CD4-positive, alpha-beta T cell (primary cell): ENCODE results near the gene PGM1. TPM values are rescaled to one million over a fixed set of nuclear protein-coding genes. Genes with fewer than 3 reads are reported as not detected.

Source experiments
- ATAC-seq: fragments of 200-7000 bp; cut with Tn5 transposase; one replicate; pipeline ENCODE4 v1.10.0; 2022; ENCODE audit warnings: mild to moderate bottlenecking; ENCODE audit not compliant: poor library complexity
- CTCF ChIA-PET: fragments of 350-600 bp; sonication (Branson Sonifier 250); formaldehyde crosslinking; loops from one replicate; lab custom pipeline; 2021; ENCODE audit warnings: antibody characterized with exemption, inconsistent platforms; lab: Charles Lee
- POLR2A ChIA-PET: fragments of 350-600 bp; sonication (Branson Sonifier 250); formaldehyde crosslinking; loops from one replicate; lab custom pipeline; 2021; ENCODE audit warnings: antibody characterized with exemption, inconsistent platforms; lab: Charles Lee
- DNase-seq, 14 experiments: peaks; one replicate each; pipeline ENCODE4 v3.0.0-alpha.2; 2013 to 2020; ENCODE audit warnings: mixed read lengths in 2 of 14
- H3K27ac ChIP-seq, 2 donors: one replicate each; pipeline versions ENCODE4 v1.5.1 to v1.7.0; 2013; ENCODE audit warnings: low read length in 2 of 2, low read depth in 1 of 2, mild to moderate bottlenecking in 1 of 2
- H3K27me3 ChIP-seq, 2 experiments: 1 replicate in 1 of 2; 2 replicates in 1 of 2; pipeline versions ENCODE4 v1.6.1 to v1.7.0; 2013; ENCODE audit warnings: low read length in 2 of 2, control low read depth in 1 of 2, mild to moderate bottlenecking in 1 of 2, moderate library complexity in 1 of 2; ENCODE audit not compliant: insufficient read depth in 2 of 2, control insufficient read depth in 1 of 2
- H3K36me3 ChIP-seq: one replicate; pipeline ENCODE4 v1.6.1; 2013; ENCODE audit warnings: low read length, control low read depth; ENCODE audit not compliant: insufficient read depth
- H3K4me1 ChIP-seq: one replicate; pipeline ENCODE4 v1.6.1; 2013; ENCODE audit warnings: low read length, control low read depth; ENCODE audit not compliant: insufficient read depth
- H3K4me3 ChIP-seq: one replicate; pipeline ENCODE4 v1.5.1; 2013; ENCODE audit warnings: mild to moderate bottlenecking, low read length, moderate library complexity
- H3K9me3 ChIP-seq, 2 experiments: 1 replicate in 1 of 2; 2 replicates in 1 of 2; pipeline versions ENCODE4 v1.6.1 to v1.7.0; 2013; ENCODE audit warnings: low read length in 2 of 2, mild to moderate bottlenecking in 2 of 2, control low read depth in 1 of 2, moderate library complexity in 1 of 2; ENCODE audit not compliant: control insufficient read depth in 1 of 2, insufficient read depth in 1 of 2
- H3K27ac Mint-ChIP-seq: one replicate; pipeline ENCODE4 v1.8.0; 2020; ENCODE audit warnings: mixed read lengths
- H3K27me3 Mint-ChIP-seq: one replicate; pipeline ENCODE4 v1.8.0; 2021; ENCODE audit warnings: mixed read lengths
- H3K36me3 Mint-ChIP-seq: one replicate; pipeline ENCODE4 v1.8.0; 2021; ENCODE audit warnings: low read depth, mixed read lengths
- H3K4me1 Mint-ChIP-seq: one replicate; pipeline ENCODE4 v1.8.0; 2021; ENCODE audit warnings: low read depth, mixed read lengths
- H3K4me3 Mint-ChIP-seq: one replicate; pipeline ENCODE4 v1.8.0; 2020; ENCODE audit warnings: mild to moderate bottlenecking, mixed read lengths
- H3K9me3 Mint-ChIP-seq: one replicate; pipeline ENCODE4 v1.8.0; 2020; ENCODE audit warnings: mixed read lengths
- CTCF ChIP-seq: fragments of 200-600 bp; IDR thresholded peaks from one replicate; pipeline ENCODE4 v1.8.0; 2022; ENCODE audit warnings: antibody characterized with exemption, mild to moderate bottlenecking
- intact Hi-C, 2 experiments: fragments of 100-400 bp; cut with DNase I in 1 of 2; cut with micrococcal nuclease in 1 of 2; formaldehyde crosslinking; loops; one replicate each; pipeline versions ENCODE4 v1.15.1 to v1.9.0; 2023 to 2025; cut with DNase I, micrococcal nuclease
- total RNA-seq, 174 experiments: library from RNA in 2 of 174; stranded (reverse) in 2 of 174; gene quantifications; one replicate each; pipeline ENCODE4 v1.2.3 and lab custom pipeline; 2021 to 2026

The PGM1 gene
- total RNA-seq, 2 experiments from 2014 or later = 5.4 to 5.6 TPM

GRCh38 chr1:63548303-63548702 is 44.9 kb upstream of the PGM1 start:
- H3K36me3 Mint-ChIP-seq = peaks cover 26% of the 10 kb centered on the region
- no peaks in the 10 kb centered on the region for H3K27me3 Mint-ChIP-seq
- no peaks in the 10 kb centered on the region for H3K36me3 ChIP-seq
- no peak overlapping the region for H3K27ac ChIP-seq
- ATAC-seq (no peak), DNase-seq (no peak)
- H3K9me3 Mint-ChIP-seq = no peaks in the 10 kb centered on the region
- H3K4me3 ChIP-seq = no peak overlapping the region
- no peak overlapping the region for H3K27ac Mint-ChIP-seq
- no peaks in the 10 kb centered on the region for H3K27me3 ChIP-seq
- intact Hi-C loops = no loop called here
- H3K4me1 ChIP-seq = no peaks in the 10 kb centered on the region
- H3K4me3 Mint-ChIP-seq = no peak overlapping the region
- H3K4me1 Mint-ChIP-seq = no peaks in the 10 kb centered on the region
- ChIA-PET POLR2A (no interaction called here), CTCF (no interaction called here)
- H3K9me3 ChIP-seq = no peaks in the 10 kb centered on the region
- TF ChIP-seq CTCF = no peak

GRCh38 chr1:63548877-63549276 is 44.3 kb upstream of the PGM1 start:
- no peaks in the 10 kb centered on the region for H3K27me3 ChIP-seq
- DNase-seq (peak in 1 of 14 experiments; percentile 20), ATAC-seq (no peak)
- Mint-ChIP-seq H3K9me3 (no peaks in the 10 kb centered on the region), H3K4me1 (no peaks in the 10 kb centered on the region), H3K27ac (no peak overlapping the region), H3K27me3 (no peaks in the 10 kb centered on the region), H3K4me3 (no peak overlapping the region), H3K36me3 (peaks cover 30% of the 10 kb centered on the region)
- ChIA-PET CTCF (no interaction called here), POLR2A (no interaction called here)
- no peaks in the 10 kb centered on the region for H3K4me1 ChIP-seq
- intact Hi-C loops = no loop called here
- H3K4me3 ChIP-seq = no peak overlapping the region
- no peaks in the 10 kb centered on the region for H3K36me3 ChIP-seq
- TF ChIP-seq CTCF = no peak
- no peaks in the 10 kb centered on the region for H3K9me3 ChIP-seq
- H3K27ac ChIP-seq = no peak overlapping the region

GRCh38 chr1:63555480-63555879 is 37.7 kb upstream of the PGM1 start:
- H3K4me1 ChIP-seq = no peaks in the 10 kb centered on the region
- DNase-seq = no peak
- peaks cover 3% of the 10 kb centered on the region for H3K36me3 ChIP-seq
- CTCF ChIA-PET = no interaction called here
- H3K27ac Mint-ChIP-seq = no peak overlapping the region
- H3K9me3 Mint-ChIP-seq = no peaks in the 10 kb centered on the region
- no peaks in the 10 kb centered on the region for H3K4me1 Mint-ChIP-seq
- POLR2A ChIA-PET = interaction anchor here (0.6 kb wide), 1 partner anchor 130 kb away, joined by 4 read pairs; no protein-coding TSS in a partner anchor
- no peak for ATAC-seq
- H3K4me3 Mint-ChIP-seq = no peak overlapping the region
- H3K4me3 ChIP-seq = no peak overlapping the region
- no peak for TF ChIP-seq CTCF
- H3K27ac ChIP-seq = no peak overlapping the region
- peaks cover 11% of the 10 kb centered on the region for H3K36me3 Mint-ChIP-seq
- intact Hi-C loops = no loop called here
- no peaks in the 10 kb centered on the region for H3K27me3 ChIP-seq
- H3K27me3 Mint-ChIP-seq = no peaks in the 10 kb centered on the region
- no peaks in the 10 kb centered on the region for H3K9me3 ChIP-seq
